ENCODE measurements around the gene NUCB2. TPM values are rescaled to one million over a fixed set of nuclear protein-coding genes. Genes with fewer than 3 reads are reported as not detected.

The NUCB2 gene
- total and polyA plus RNA-seq, 10 of the 15 experiments (the other 5 are each of a cell fraction or from before 2014, with no cell fraction given) = 16.0 to 74.1 (median 52.1) TPM

DNA sequence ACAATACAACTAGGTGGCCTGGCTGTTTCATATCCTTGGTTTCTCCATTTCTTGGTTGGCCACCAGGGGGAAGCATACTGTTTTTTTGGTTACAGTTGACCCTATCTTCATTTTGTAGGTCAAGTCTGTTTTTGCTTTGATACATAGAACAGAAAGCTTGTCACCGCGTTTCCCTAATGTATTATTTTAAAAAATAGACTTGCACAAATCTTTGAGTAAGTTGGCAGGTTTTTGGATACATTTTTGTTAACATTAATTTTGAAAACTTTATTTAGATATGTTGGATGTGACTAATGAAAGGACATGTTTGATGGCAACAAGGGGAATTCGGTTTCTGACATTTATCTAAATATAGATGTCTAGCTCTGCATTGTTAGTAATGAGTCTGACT, 78.1 kb downstream of the NUCB2 start (continued):
- TF ChIP-seq, protein P1, sequence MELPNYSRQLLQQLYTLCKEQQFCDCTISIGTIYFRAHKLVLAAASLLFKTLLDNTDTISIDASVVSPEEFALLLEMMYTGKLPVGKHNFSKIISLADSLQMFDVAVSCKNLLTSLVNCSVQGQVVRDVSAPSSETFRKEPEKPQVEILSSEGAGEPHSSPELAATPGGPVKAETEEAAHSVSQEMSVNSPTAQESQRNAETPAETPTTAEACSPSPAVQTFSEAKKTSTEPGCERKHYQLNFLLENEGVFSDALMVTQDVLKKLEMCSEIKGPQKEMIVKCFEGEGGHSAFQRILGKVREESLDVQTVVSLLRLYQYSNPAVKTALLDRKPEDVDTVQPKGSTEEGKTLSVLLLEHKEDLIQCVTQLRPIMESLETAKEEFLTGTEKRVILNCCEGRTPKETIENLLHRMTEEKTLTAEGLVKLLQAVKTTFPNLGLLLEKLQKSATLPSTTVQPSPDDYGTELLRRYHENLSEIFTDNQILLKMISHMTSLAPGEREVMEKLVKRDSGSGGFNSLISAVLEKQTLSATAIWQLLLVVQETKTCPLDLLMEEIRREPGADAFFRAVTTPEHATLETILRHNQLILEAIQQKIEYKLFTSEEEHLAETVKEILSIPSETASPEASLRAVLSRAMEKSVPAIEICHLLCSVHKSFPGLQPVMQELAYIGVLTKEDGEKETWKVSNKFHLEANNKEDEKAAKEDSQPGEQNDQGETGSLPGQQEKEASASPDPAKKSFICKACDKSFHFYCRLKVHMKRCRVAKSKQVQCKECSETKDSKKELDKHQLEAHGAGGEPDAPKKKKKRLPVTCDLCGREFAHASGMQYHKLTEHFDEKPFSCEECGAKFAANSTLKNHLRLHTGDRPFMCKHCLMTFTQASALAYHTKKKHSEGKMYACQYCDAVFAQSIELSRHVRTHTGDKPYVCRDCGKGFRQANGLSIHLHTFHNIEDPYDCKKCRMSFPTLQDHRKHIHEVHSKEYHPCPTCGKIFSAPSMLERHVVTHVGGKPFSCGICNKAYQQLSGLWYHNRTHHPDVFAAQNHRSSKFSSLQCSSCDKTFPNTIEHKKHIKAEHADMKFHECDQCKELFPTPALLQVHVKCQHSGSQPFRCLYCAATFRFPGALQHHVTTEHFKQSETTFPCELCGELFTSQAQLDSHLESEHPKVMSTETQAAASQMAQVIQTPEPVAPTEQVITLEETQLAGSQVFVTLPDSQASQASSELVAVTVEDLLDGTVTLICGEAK (IDR thresholded peaks at IDR 0.05; ENCODE audit: borderline replicate concordance) = peak; percentile 31; the same call in 1 of the 2 replicates
- no peak for TF ChIP-seq JUNB (IDR thresholded peaks at IDR 0.05)
- TF ChIP-seq RUNX3 (IDR thresholded peaks at IDR 0.05; ENCODE audit: low read length) = peak; percentile 49; the same call in 1 of the 2 replicates
- TF ChIP-seq CEBPB (IDR thresholded peaks at IDR 0.05; ENCODE audit: borderline replicate concordance in 1 of 2, low read depth in 2 of 2, low read length in 2 of 2) = no peak
- no peak for TF ChIP-seq ZNF24 (IDR thresholded peaks at IDR 0.05)
- TF ChIP-seq ZSCAN29 (IDR thresholded peaks at IDR 0.05) = no peak

DNA sequence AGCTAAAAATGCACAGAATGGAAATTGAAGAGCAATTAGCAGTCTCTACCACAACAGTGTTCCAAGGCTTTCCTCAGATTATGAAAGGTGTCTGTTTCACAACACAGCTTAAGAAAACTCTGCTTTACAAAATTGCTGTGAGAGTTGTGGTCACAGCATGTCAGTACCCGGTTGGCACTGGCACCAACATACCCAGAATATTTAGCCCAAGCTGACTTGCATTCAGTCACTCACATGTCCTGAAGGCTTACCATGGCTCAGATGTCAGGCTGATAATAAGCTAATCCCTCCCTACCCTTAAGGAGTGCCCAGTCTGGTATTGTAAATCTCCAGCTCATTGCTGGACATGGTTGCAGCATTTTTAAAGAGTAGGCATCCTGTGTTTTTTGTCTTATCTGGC, 90.0 kb downstream of the NUCB2 start:
- H3K4me2 ChIP-seq (ENCODE audit: control insufficient read depth, insufficient read depth) = no peak overlapping the region
- H3K9ac ChIP-seq (ENCODE audit: control insufficient read depth, insufficient read depth, low read length) = no peak overlapping the region
- H3K9me3 ChIP-seq (replicated peaks; ENCODE audit: control insufficient read depth, insufficient read depth, low read length) = peaks cover 7% of the 10 kb centered on the region; the same call in 2 of the 3 replicates
- H3K4me3 ChIP-seq = no peak overlapping the region
- in situ Hi-C loops (cut with MboI) = no loop called here
- RAD21 ChIA-PET (ENCODE audit: unreplicated experiment) = no interaction called here
- no peaks in the 10 kb centered on the region for H3K4me1 ChIP-seq (ENCODE audit: control insufficient read depth, insufficient read depth, low read length)
- no peak overlapping the region for H3K27ac ChIP-seq (ENCODE audit: control insufficient read depth, insufficient read depth)
- H4K20me1 ChIP-seq (ENCODE audit: control insufficient read depth, insufficient read depth) = no peaks in the 10 kb centered on the region
- no peaks in the 10 kb centered on the region for H3K79me2 ChIP-seq (ENCODE audit: control insufficient read depth, insufficient read depth, low read length)
- H2AFZ ChIP-seq (ENCODE audit: control insufficient read depth, low read depth, low read length) = no peak overlapping the region
- BruUV-seq (replicated peaks) = no TSS peak
- CTCF ChIA-PET = interaction anchor here (0.6 to 1.7 kb wide), 6 partner anchors 12 to 186 kb away, joined by 3 to 4 read pairs (median 3); no protein-coding TSS in a partner anchor
- FAIRE-seq (peak; percentile 44), DNase-seq (ENCODE audit: low read depth, low spot score) (no peak), ATAC-seq (no peak)
- POLR2A ChIA-PET = no interaction called here
- 45% methylated on average over 1 of the region's 1 CpG for WGBS (ENCODE audit: insufficient coverage, insufficient replicate concordance, low lambda C conversion rate, missing lambda C conversion rate)
- SMC1A ChIA-PET (ENCODE audit: uncharacterized antibody, unreplicated experiment) = interaction anchor here (0.9 to 1.5 kb wide), 3 partner anchors 9 to 19 kb away, joined by 3 read pairs; no protein-coding TSS in a partner anchor
- no peaks in the 10 kb centered on the region for H3K36me3 ChIP-seq (ENCODE audit: control insufficient read depth in 2 of 2, insufficient read depth in 2 of 2, low read length in 1 of 2)
- H3K27me3 ChIP-seq (replicated peaks in 1 of 2; ENCODE audit: control insufficient read depth in 2 of 2, insufficient read depth in 2 of 2, low read length in 1 of 2) = no peaks in the 10 kb centered on the region; a peak in 1 of 4 replicates
- intact Hi-C loops (cut with micrococcal nuclease; ENCODE audit: unreplicated experiment) = no loop called here
- TF ChIP-seq NFYB (IDR thresholded peaks at IDR 0.05; ENCODE audit: insufficient read depth, low read depth, low read length) (no peak), FOXK2 (IDR thresholded peaks at IDR 0.05) (no peak), YBX1 (IDR thresholded peaks at IDR 0.05) (no peak), CREM (IDR thresholded peaks at IDR 0.05; ENCODE audit: low read depth) (no peak), SMC3 (IDR thresholded peaks at IDR 0.05; ENCODE audit: borderline replicate concordance, low read length) (no peak), WRNIP1 (IDR thresholded peaks at IDR 0.05; ENCODE audit: borderline replicate concordance, low read depth, low read length) (no peak)
- TF ChIP-seq, protein P2, sequence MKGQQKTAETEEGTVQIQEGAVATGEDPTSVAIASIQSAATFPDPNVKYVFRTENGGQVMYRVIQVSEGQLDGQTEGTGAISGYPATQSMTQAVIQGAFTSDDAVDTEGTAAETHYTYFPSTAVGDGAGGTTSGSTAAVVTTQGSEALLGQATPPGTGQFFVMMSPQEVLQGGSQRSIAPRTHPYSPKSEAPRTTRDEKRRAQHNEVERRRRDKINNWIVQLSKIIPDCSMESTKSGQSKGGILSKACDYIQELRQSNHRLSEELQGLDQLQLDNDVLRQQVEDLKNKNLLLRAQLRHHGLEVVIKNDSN (IDR thresholded peaks at IDR 0.05; ENCODE audit: borderline replicate concordance, extremely low read length, insufficient read depth, low read depth, low read length) = no peak
- TF ChIP-seq, protein P3, sequence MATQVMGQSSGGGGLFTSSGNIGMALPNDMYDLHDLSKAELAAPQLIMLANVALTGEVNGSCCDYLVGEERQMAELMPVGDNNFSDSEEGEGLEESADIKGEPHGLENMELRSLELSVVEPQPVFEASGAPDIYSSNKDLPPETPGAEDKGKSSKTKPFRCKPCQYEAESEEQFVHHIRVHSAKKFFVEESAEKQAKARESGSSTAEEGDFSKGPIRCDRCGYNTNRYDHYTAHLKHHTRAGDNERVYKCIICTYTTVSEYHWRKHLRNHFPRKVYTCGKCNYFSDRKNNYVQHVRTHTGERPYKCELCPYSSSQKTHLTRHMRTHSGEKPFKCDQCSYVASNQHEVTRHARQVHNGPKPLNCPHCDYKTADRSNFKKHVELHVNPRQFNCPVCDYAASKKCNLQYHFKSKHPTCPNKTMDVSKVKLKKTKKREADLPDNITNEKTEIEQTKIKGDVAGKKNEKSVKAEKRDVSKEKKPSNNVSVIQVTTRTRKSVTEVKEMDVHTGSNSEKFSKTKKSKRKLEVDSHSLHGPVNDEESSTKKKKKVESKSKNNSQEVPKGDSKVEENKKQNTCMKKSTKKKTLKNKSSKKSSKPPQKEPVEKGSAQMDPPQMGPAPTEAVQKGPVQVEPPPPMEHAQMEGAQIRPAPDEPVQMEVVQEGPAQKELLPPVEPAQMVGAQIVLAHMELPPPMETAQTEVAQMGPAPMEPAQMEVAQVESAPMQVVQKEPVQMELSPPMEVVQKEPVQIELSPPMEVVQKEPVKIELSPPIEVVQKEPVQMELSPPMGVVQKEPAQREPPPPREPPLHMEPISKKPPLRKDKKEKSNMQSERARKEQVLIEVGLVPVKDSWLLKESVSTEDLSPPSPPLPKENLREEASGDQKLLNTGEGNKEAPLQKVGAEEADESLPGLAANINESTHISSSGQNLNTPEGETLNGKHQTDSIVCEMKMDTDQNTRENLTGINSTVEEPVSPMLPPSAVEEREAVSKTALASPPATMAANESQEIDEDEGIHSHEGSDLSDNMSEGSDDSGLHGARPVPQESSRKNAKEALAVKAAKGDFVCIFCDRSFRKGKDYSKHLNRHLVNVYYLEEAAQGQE (IDR thresholded peaks at IDR 0.05; ENCODE audit: low read depth, low read length) = no peak

All from GM12878 (cell line).